ENCODE measurements around the gene NDST1.

- no peak for TF ChIP-seq CTCF (IDR thresholded peaks at IDR 0.05; ENCODE audit: extremely low read depth in 1 of 2, insufficient read depth in 1 of 2, low read depth in 1 of 2, low read length in 2 of 2)
- no peak for TF ChIP-seq POLR2A (IDR thresholded peaks at IDR 0.05; ENCODE audit: low read depth, low read length)
- no peak for TF ChIP-seq EZH2 (IDR thresholded peaks at IDR 0.05; ENCODE audit: borderline replicate concordance, low read depth, low read length, severe bottlenecking)
- TF ChIP-seq POLR2AphosphoS5 (IDR thresholded peaks at IDR 0.05; ENCODE audit: insufficient read depth, low read depth, low read length): no peak
Observed at GRCh38 chr5:150579462-150580400, 71.8 kb downstream of the NDST1 start.

Data from endothelial cell of umbilical vein (primary cell).